Activated CD8-positive, alpha-beta memory T cell treated with anti-CD3 and anti-CD28 coated beads, Interleukin-2, amount 50 U/mL, for 1 hour (primary cell): ENCODE measurements around the gene GPR137B.
"Not testable (repeated sequence)": the region's sequence is repeated elsewhere in the genome, so short reads cannot be mapped to it uniquely, and the experiment has no call there.

ENCODE experiments used
- DNase-seq: peaks from one replicate; pipeline ENCODE4 v3.0.0-alpha.2; 2020; ENCODE audit errors: extremely low read depth

The GPR137B gene

GRCh38 chr1:236144033-236144432 is 1.7 kb downstream of the GPR137B start:
- no peak for DNase-seq

GRCh38 chr1:236144446-236145150 is 2.3 kb downstream of the GPR137B start:
- no peak for DNase-seq

GRCh38 chr1:236147068-236147467 is 4.7 kb downstream of the GPR137B start:
- no peak for DNase-seq

GRCh38 chr1:236147521-236148469 is 5.5 kb downstream of the GPR137B start:
- no peak for DNase-seq

GRCh38 chr1:236148470-236148845 is 6.1 kb downstream of the GPR137B start:
- DNase-seq: no peak

GRCh38 chr1:236149003-236149595 is 6.8 kb downstream of the GPR137B start:
- no peak for DNase-seq

- DNase-seq: no peak
These were observed 7.4 kb downstream of the GPR137B start for GRCh38 chr1:236149696-236150228.

- no peak for DNase-seq
These were observed 8.1 kb downstream of the GPR137B start for GRCh38 chr1:236150311-236150955.

- no peak for DNase-seq
These were observed 8.6 kb downstream of the GPR137B start for GRCh38 chr1:236150986-236151385.

GRCh38 chr1:236151739-236152424 is 9.5 kb downstream of the GPR137B start:
- no peak for DNase-seq

GRCh38 chr1:236154126-236154525 is 11.8 kb downstream of the GPR137B start:
- DNase-seq: no peak

- no peak for DNase-seq
These were observed 12.5 kb downstream of the GPR137B start for GRCh38 chr1:236154671-236155398.

GRCh38 chr1:236155399-236155767 is 13.0 kb downstream of the GPR137B start:
- DNase-seq: no peak

GRCh38 chr1:236155841-236156503 is 13.6 kb downstream of the GPR137B start:
- no peak for DNase-seq

- no peak for DNase-seq
These were observed 14.3 kb downstream of the GPR137B start for GRCh38 chr1:236156512-236157208.

- DNase-seq: not testable (repeated sequence)
These were observed 15.7 kb downstream of the GPR137B start for GRCh38 chr1:236158072-236158471.

GRCh38 chr1:236158719-236159118 is 16.4 kb downstream of the GPR137B start:
- no peak for DNase-seq

GRCh38 chr1:236159704-236160539 is 17.6 kb downstream of the GPR137B start:
- DNase-seq: no peak
